Peyer's patch (tissue), 4 donors: ENCODE data around the gene ARX. TPM values are rescaled to one million over a fixed set of nuclear protein-coding genes. Genes with fewer than 3 reads are reported as not detected.

Experiments used
- DNase-seq, 3 donors: peaks; one replicate each; pipeline ENCODE4 v3.0.0-alpha.2; 2017 to 2019
- H3K27ac ChIP-seq, 4 donors: fragments of 200-600 bp; sonication (generic); one replicate each; pipeline ENCODE4 v1.5.1; 2016 to 2019
- H3K27me3 ChIP-seq, 2 donors: fragments of 200-600 bp; sonication (generic); one replicate each; pipeline ENCODE4 v1.5.1; 2019
- H3K36me3 ChIP-seq, 3 donors: fragments of 200-600 bp; sonication (generic); one replicate each; pipeline ENCODE4 v1.5.1; 2016 to 2019
- H3K4me1 ChIP-seq, 4 donors: fragments of 200-600 bp; sonication (generic); one replicate each; pipeline ENCODE4 v1.5.1; 2016 to 2019
- H3K4me3 ChIP-seq, 4 donors: fragments of 200-600 bp; sonication (generic); 1 replicate in 3 of 4; 2 replicates in 1 of 4; pipeline ENCODE4 v1.5.1; 2016 to 2019; ENCODE audit warnings: mild to moderate bottlenecking in 1 of 4
- H3K9me3 ChIP-seq, 4 donors: fragments of 200-600 bp; sonication (generic); one replicate each; pipeline ENCODE4 v1.5.1; 2016 to 2019; ENCODE audit warnings: mild to moderate bottlenecking in 1 of 4
- POLR2A ChIP-seq, 2 donors: fragments of 450-650 bp; IDR thresholded peaks; one replicate each; pipeline ENCODE4 v1.5.1; 2017; ENCODE audit warnings: antibody characterized with exemption in 2 of 2, mild to moderate bottlenecking in 2 of 2, moderate library complexity in 2 of 2
- total RNA-seq, 4 donors: library from RNA; depleted of rRNA; stranded (reverse); fragments of >200 nt; gene quantifications; one replicate each; pipeline ENCODE4 v1.1.0, GENCODE V29; 2016
- TF ChIP-seq, protein P1 (sequence below), 6 experiments: fragments of 450-650 bp in 4 of 6; fragments of 200-600 bp in 2 of 6; sonication (generic) in 1 of 6; IDR thresholded peaks; one replicate each; pipeline ENCODE4 v1.5.1; 2017 to 2019; ENCODE audit warnings: antibody characterized with exemption in 6 of 6, mild to moderate bottlenecking in 3 of 6, moderate library complexity in 1 of 6

The ARX gene
- total RNA-seq, 4 donors from 2014 or later = 0.40 to 1.0 (median 0.88) TPM; not detected in 1

DNA sequence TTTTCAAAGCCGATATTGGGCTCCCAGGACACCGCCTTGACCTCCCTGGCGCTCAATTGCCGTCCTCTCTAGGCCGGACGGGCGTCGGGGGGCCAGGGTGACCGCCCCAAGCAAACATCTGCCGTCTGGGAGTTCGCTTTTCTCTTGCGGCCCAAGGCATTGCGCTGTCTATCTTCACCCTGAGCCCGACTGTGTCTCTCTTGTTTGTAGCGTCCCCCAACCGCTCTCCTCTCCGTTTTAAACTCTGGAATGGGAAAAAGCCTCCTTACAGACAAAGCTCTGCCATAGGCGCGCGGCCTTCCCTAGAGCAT, 551 bp upstream of the ARX start:
- Histone ChIP-seq H3K4me1 (peaks cover 0 to 25% (median 0%) of the 10 kb centered on the region in 4 donors), H3K4me3 (no peak overlapping the region), H3K36me3 (no peaks in the 10 kb centered on the region), H3K27ac (no peak overlapping the region), H3K27me3 (peaks cover 0 to 16% of the 10 kb centered on the region in 2 donors), H3K9me3 (peaks cover 0 to 5% (median 0%) of the 10 kb centered on the region in 4 donors)
- TF ChIP-seq, protein P1, sequence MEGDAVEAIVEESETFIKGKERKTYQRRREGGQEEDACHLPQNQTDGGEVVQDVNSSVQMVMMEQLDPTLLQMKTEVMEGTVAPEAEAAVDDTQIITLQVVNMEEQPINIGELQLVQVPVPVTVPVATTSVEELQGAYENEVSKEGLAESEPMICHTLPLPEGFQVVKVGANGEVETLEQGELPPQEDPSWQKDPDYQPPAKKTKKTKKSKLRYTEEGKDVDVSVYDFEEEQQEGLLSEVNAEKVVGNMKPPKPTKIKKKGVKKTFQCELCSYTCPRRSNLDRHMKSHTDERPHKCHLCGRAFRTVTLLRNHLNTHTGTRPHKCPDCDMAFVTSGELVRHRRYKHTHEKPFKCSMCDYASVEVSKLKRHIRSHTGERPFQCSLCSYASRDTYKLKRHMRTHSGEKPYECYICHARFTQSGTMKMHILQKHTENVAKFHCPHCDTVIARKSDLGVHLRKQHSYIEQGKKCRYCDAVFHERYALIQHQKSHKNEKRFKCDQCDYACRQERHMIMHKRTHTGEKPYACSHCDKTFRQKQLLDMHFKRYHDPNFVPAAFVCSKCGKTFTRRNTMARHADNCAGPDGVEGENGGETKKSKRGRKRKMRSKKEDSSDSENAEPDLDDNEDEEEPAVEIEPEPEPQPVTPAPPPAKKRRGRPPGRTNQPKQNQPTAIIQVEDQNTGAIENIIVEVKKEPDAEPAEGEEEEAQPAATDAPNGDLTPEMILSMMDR (IDR thresholded peaks at IDR 0.05) = no peak
- no peak for DNase-seq

DNA sequence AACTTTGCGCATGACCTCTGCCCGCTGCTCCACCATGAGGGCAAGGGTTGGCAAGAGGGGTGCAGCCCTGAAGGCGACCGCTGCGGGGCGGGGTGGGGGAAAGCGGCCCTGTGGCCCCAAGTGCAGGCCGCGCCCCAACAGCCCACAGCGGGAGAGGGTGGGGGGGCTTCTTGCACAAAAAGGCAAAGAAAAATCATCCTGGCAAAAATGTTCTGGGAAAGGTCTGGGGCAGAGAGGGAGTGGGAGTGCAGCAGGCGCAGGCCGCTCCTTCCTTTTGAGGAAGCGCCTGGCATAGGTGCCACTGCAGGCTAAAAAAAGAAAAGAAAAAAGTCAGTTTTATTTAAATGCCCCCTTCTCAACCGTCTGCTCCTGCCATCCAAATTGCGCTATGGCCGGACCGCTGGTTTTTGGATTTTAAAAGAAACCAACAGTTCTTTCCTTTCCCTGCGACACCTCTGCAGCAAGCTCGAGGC, 1.4 kb downstream of the ARX start:
- no peak overlapping the region for H3K4me3 ChIP-seq
- peaks cover 0 to 16% (median 0%) of the 10 kb centered on the region in 4 donors for H3K4me1 ChIP-seq
- TF ChIP-seq, protein P1 (IDR thresholded peaks at IDR 0.05) = no peak
- TF ChIP-seq POLR2A (IDR thresholded peaks at IDR 0.05) = no peak
- no peak overlapping the region for H3K27ac ChIP-seq
- H3K9me3 ChIP-seq = peaks cover 0 to 5% (median 0%) of the 10 kb centered on the region in 4 donors
- DNase-seq = no peak
- H3K36me3 ChIP-seq = no peaks in the 10 kb centered on the region
- H3K27me3 ChIP-seq = peaks cover 0 to 12% of the 10 kb centered on the region in 2 donors

DNA sequence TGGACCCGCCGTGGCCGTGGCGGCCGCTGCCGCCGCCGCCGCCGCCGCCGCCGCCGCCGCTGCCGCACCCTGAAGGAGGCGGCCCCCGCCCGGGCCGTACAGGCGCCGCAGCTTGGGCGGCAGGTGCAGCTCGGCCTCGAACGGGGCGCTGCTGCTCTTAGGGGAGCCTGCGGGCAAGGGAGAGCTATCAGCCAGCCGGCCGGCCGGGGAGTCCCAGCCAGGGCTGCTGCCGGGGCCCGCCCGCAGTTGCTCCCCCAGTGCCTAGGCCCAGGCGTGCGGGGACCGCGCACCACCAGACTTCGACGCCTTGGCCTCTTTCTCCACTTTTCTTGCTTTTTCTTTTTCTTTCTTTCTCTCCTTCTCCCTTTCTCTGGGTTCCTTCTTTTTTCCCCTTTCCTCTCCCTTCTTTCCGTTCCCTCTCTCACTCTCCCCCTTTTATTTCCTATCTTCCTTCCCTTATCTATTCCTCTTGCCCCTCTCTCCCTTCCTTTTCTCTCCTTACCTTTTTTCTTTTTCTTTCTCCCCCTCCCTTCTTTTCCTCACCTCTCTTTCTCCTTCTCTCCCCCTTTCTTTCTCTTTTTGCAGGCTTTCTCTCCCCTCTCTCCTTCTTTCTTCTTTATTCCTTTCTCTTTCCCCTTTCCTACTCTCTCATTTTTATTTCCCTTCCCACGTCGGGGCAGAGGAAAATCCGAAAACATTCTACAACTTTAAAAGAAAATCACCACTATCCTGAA, 2.0 kb downstream of the ARX start:
- no peak for TF ChIP-seq POLR2A (IDR thresholded peaks at IDR 0.05)
- TF ChIP-seq, protein P1 (IDR thresholded peaks at IDR 0.05) = no peak
- DNase-seq = no peak
- Histone ChIP-seq H3K27me3 (peaks cover 0 to 12% of the 10 kb centered on the region in 2 donors), H3K36me3 (no peaks in the 10 kb centered on the region), H3K4me3 (no peak overlapping the region), H3K27ac (no peak overlapping the region), H3K9me3 (peaks cover 0 to 5% (median 0%) of the 10 kb centered on the region in 4 donors), H3K4me1 (peaks cover 0 to 16% (median 0%) of the 10 kb centered on the region in 4 donors)

DNA sequence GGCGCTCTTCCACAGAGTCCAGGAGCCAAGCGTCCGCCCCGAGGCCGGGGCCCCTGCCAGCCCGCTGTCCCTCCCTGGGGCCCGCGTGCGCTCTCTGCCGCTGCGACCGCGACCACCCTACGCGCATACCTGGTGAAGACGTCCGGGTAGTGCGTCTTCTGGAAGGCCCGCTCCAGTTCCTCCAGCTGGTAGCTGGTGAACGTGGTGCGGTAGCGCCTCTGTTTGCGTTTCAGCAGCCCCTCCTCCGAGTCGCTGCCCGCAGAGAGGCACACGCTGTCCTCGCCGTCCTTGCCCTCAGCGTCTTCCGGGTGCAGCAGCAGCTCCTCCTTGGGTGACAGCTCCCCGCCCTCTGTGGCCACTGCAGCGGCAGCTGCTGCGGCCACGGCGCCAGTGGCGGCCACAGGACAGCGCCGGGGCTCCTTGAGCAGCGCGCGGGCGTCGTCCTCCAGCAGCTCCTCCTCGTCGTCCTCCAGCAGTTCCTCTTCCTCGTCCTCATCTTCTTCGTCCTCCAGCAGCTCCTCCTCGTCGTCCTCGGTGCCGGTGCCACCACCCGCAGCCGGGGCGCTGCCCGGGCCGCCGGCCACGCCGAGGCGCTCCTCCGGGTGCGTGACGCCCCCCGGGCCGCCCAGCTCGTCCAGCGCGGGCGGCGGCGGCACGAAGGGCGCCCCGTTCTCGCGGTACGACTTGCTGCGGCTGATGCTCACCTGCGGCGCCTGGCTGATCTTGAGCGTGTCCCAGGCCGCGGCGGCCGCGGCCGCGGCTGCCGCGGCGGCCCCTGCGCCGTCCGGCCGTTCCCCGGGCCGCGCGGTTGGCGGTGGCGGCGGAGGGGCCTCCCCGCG, 2.8 kb downstream of the ARX start:
- Histone ChIP-seq H3K36me3 (no peaks in the 10 kb centered on the region), H3K27me3 (peaks cover 0 to 12% of the 10 kb centered on the region in 2 donors), H3K4me1 (peaks cover 0 to 16% (median 0%) of the 10 kb centered on the region in 4 donors), H3K9me3 (peaks cover 0 to 5% (median 0%) of the 10 kb centered on the region in 4 donors), H3K4me3 (peak overlapping the region; percentile 5 to 45 (median 36)), H3K27ac (no peak overlapping the region)
- TF ChIP-seq, protein P1 (IDR thresholded peaks at IDR 0.05) = no peak
- no peak for TF ChIP-seq POLR2A (IDR thresholded peaks at IDR 0.05)
- DNase-seq = no peak

DNA sequence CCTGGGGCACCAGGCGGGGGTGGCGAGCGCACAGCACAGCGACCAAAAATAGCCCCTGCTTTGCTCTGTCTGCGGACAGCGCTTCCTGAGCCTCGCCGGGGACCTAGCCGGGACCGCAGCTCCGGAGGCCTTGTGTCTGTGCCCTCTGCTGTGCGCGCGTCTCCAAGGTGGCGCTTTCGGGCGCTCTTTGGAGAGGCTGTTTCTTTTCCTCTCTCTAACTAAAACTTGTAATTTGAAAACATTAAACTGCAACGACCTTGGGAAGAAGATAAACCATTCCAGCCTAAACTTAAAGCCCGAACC, 3.4 kb downstream of the ARX start:
- Histone ChIP-seq H3K27me3 (peaks cover 0 to 14% of the 10 kb centered on the region in 2 donors), H3K9me3 (peaks cover 0 to 5% (median 0%) of the 10 kb centered on the region in 4 donors), H3K27ac (no peak overlapping the region), H3K36me3 (no peaks in the 10 kb centered on the region), H3K4me3 (peak overlapping the region in 2 of 4 donors; percentile 42 to 45), H3K4me1 (peaks cover 0 to 16% (median 0%) of the 10 kb centered on the region in 4 donors)
- DNase-seq = no peak
- TF ChIP-seq POLR2A (IDR thresholded peaks at IDR 0.05) = no peak
- TF ChIP-seq, protein P1 (IDR thresholded peaks at IDR 0.05) = no peak
